HG03139 (cell line): Measurements from ENCODE around the gene TMOD1.

Experiments used
- ATAC-seq: cut with Tn5 transposase; IDR thresholded peaks from one replicate; pipeline ENCODE4 v1.9.1; 2021; ENCODE audit not compliant: unreplicated experiment

TMOD1 gene

GRCh38 chr9:97515662-97516061, 14.2 kb downstream of the TMOD1 start:
- ATAC-seq: no peak

DNA sequence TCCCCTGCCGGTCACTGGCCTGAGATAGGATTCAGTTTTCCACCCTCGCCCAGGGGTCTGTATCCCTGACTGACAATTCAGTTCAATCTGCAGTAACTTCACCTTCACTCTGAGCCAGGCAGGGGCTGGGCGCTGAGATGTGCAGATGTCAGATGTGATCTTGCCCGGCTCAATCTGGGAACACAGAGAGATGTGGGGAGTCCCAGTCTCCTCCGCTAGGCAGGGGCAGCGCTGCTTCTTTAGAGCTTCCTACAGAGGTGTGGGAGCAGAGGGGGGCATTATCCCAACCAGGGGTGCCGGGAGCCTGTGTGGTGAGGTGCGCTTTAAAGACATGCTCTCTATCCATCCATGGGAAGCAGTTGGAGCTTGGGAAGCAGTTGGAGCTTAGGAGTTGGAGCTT, 14.6 kb downstream of the TMOD1 start:
- ATAC-seq: no peak

DNA sequence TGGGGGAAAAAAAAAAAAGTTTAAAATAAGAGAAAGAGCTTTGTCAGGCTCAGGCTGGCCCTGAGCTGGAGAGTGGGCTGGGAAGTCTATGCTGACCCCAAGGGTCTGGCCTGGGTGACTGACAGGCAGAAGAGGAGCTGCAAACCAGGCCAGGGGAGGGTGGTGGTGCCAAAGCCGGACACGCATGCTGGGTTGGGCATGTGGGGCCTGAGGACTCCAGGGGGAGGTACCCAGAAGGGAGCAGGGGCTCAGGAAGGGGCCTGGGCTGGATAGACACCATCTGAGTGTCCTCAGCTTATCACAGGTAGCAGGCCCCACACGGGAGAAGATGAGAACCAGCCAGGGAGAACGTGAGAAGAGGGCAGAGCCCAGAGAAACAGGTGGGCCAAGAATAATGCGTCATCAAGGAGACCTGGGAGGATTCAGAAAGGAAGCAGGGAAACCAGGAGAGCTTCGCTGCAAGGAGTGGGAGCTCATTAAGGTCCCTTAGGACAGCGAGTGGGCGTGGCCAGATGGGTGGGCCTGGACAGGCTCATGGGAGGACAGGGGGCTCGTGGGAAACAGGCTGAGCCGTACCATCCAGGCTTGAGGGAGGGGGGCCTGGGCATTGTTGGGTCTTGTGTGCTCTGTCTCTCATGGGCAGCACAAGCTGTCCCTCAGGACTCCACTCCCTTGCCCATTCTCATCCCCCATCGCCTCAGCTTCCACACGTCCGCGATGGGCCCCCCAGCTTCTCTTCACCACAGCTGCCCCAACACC, 16.0 kb downstream of the TMOD1 start:
- no peak for ATAC-seq

- no peak for ATAC-seq
Measured at GRCh38 chr9:97518166-97518908, 16.9 kb downstream of the TMOD1 start.

DNA sequence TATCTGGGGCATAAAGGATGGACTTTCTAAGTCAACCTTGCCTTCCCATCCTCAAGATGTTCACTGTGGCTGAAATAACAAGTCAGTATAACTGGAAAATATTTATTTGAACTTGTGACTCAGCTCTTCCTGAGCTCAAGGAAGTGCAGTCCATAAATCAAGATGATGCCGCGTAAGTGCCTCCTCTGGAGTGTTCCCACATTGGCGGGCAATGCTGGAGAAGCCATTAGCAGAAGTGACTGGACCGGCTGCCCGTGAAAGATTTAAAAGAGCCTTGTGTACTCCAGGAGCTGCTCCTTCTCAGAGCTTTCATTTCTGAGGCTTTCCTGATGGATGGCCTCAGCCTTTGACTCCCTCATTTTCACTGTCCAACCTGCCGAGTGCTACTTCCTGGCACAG, 17.4 kb downstream of the TMOD1 start:
- no peak for ATAC-seq

DNA sequence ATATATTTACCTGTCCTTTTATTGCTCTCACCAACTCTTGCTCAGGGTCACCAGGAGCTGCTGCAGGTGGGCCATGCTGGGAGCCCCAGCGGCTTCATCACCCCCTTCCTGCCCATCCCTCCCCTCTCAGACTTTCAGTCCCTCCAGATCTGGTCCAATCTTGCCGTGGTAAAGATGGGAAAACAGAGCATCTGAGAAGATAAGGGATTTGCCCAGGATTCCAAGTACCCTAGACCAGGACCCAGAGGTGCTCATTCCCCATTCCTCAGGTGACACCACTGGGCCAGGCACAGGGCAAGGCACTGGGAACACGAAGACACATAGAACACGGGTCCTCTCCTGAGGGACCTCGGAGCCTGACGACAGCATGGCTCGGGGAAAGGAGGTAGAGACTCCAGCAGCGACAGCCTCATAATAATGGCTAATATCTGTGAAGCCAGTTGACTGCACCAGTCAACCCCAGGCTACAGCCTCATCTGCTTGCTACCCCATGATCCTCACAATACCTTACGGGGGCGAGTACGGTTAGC, 18.0 kb downstream of the TMOD1 start:
- no peak for ATAC-seq

DNA sequence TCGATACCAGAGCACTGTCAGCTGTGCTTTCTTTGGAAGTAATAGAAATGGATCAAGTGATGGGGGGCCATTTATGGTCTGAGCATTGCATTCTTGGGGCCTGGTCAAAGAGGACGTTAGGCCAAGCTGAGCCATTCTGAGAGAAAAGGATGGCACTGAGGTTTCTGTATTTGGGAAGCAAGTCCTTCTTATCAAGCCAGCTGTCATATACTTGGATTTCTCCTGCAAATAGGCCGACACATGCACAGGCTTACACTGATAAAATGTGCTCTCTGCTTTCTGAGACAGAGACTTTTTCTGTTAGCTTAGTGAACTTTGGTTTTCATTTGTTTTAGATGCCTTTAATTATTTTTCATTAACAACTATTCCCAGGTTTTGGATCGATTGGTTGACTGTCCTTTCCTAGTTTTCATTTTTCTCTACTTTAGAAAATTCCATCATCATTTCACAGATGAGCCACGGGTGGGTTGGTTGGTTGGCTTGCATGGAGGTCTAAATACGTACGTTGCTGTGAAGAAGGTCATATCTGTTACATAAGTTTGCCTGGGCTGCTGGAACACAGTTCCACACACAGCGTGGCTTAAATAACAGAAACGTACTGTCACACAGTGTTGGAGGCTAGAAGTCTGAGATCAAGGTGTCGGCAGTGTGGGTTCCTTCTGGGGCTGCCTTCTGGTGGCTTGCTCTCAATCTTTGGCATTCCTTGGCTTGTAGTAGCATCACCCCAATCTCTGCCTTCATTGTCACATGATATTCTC, 20.3 kb downstream of the TMOD1 start:
- ATAC-seq: no peak

GRCh38 chr9:97524424-97524823, 23.0 kb downstream of the TMOD1 start:
- ATAC-seq: no peak

GRCh38 chr9:97525451-97525850, 24.0 kb downstream of the TMOD1 start:
- no peak for ATAC-seq

DNA sequence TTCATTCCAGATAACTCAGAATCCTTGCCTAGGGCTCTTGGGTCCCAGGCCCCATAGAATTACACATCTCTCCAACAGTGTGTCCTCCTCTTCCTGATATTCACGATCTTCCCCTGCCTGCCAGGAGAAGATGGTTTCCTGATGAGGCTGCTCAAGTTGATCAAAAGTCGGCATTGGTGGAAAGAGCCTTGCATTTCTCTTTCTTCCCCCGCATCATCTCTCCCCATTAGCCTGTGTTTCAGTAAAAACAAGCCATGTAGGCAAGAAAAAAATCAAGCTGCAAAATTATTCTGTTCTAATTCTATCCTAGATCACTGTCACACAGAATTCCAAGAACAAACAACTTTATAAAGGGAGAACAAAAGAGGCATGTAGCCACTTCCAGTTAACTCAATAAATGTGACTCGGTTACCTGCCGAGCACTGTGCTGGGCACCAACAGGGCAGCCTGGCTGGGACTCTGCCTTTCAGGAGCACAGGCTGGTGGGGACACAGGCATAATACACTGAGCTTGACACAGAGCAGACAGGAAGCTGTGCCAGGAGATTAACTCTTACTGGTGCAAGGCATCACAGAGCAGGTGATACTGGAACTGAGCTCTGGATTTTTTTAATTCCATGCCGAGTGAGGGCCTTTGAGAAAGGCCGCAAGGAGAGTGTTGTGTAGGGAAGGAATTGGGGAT, 25.6 kb downstream of the TMOD1 start:
- ATAC-seq: no peak

DNA sequence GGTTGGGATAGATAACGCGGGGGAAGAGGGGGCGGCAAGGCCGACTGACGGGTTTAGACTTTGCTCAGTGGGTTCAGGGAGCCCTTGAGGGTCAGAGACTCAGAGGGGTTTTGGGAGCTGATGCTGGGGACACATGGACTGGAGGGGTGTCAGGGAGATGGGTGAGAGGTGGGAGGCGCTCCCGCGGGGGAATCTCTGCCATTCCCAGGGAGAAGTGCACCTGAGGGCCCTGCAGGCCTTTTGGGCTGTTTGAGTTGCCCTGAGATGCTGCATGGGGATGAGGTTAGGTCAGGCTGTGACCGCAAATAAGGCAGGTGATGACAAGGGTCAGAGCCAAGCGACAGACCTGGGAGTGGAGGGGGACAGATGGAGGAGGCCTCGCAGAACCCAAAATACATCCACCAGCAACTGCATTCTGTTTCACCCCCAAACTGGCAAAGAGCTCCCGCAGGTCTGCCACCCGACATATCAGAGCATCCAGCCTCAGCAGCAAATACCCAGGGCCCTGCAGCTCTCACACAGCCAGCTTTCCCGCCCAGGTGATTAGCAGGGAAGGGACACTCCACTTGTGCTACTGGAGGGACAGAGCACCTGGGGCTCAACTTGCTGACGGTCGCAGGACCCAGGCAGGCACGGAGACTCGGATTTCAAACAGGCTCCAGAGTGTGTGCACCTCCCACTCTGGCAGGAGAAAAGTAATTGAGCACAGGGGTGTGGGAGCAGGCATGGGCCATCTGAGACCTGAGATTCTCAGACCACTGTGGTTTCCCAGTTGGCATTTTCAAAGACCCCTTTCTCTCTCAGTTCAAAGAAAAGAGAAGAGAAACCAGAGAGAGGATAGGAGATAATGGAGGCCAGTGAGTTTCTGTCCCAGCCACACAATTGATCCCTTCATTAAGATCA, 26.4 kb downstream of the TMOD1 start:
- no peak for ATAC-seq

DNA sequence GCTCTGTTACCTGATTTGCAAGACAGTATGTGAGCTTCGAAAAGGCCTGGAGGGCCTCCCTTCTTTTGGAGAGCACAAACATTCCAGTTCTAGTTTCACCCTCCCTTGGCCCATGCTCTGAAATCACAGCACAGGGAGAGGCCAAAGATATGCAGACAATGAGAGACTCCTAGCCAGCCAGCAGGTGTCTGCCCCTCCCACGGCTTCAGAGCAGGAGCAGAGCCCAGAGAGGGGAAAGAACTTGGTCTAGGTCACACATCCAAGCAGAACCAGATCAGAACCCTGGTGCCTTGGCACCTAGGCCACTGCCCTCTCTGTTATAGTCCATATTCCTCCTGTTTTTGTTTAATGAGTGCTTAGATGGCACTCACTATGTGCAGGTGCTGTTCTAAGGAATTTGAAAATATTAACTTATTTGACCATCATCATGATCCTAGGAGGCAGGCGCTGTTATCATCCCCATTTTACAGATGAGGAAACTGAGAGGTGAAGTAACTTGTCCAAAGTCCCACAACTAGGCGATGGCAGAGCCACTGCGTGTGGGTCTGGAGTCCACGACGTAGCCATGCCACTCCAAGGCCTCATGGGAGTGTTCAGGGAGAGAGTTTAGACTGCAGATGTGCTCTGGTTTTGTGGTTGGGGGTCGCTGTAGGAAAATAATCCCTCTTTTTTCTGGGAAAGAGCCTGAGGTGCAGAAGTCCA, 27.2 kb downstream of the TMOD1 start:
- ATAC-seq: no peak

GRCh38 chr9:97529363-97530076, 28.1 kb downstream of the TMOD1 start:
- ATAC-seq: no peak

- no peak for ATAC-seq
Measured at GRCh38 chr9:97531888-97532376, 30.5 kb downstream of the TMOD1 start.

GRCh38 chr9:97534185-97534584, 32.7 kb downstream of the TMOD1 start:
- ATAC-seq: no peak

- ATAC-seq: no peak
Measured at GRCh38 chr9:97534961-97535594, 33.6 kb downstream of the TMOD1 start.

DNA sequence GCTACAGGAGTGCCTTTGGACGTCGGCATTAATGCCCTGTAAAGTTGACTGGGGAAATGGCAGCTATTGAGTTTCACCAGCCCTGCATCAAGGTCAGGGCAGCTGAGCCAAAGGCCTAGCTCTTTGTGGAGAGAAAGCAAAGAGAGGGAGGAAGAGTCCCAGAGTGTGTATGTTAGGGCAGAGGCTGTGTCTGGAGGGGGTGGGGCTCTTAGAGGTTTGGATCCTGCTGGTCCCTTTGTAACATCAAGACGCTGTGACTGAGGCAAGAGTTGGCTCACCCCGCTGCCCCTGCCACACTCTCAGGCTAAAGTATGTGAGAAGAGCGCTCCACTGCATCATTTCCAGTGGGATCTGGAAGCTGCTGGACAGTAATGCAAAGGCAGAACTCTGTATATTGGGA, 34.3 kb downstream of the TMOD1 start:
- ATAC-seq: no peak

DNA sequence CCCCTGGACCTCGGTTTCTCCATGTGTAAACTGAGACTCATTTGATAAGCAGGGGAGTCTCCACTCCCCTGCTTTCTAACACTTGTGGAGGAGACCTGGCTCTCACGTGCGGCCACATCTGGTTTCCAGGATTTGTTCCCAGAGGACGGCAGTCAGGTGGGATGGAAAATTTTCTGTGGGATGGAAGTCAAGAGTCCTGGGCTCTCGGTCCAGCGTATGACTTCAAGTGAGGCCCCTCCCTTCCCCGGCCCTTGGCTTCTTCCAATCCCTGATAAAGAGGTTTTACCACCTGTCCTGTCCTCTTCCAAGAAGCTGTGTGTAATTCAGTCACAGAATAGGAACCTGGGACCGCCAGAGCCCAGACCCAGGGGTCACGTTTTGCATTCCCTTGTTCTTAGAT, 35.0 kb downstream of the TMOD1 start:
- ATAC-seq: no peak
